Fibroblast of skin of abdomen (primary cell): ENCODE results near the gene RTL3.

Source experiments
- DNase-seq: peaks from one replicate; pipeline ENCODE4 v3.0.0-alpha.2; 2013

The RTL3 gene

DNA sequence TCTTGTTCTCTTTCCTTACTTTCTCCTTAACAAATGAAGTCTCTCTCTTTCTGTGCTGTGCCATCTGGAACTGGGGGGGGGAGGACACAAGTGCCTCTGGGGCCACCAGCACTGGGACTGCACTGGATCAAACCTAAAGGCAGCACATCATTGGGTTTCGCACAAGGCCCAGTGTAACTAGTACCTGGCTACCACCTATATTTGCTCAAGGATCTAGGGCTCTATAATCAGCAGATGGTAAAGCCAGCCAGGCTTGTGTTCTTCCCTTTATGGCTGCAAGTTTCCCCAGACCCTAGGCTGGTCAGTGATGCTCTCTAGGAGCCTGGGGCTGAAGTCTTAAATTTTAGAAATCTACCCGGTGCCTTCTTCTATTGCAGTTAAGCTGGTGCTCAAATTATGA is 40.1 kb downstream of the RTL3 start:
- DNase-seq, result no peak

DNA sequence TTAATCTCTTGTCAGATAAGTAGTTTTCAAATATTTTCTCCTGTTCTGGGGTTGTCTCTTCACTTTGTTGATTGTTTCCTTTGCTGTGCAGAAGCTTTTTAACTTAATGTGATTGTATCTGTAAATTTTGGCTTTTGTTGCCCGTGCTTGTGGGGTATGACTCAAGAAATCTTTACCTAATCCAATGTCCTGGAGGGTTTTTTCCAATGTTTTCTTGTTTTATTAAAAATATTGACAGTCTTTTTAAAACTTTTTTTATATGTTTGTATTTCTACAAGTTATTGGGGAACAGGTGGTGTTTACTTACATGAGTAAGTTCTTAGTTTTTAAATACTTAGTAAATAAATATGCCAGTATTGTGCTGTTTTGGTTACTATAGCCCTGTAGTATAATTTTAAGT is 44.9 kb downstream of the RTL3 start:
- no peak for DNase-seq
